Activated T-helper 2 cell treated with anti-CD3 and anti-CD28 coated beads, Interferon-gamma antibody, Interleukin-2, Interleukin-4, amounts not matched to agents 10 μg/mL and 5 μg/mL and 100 μg/mL, durations not matched to agents 14 hours and 24 hours and 36 hours (primary cell): ENCODE measurements around the gene SLC51B. TPM values are rescaled to one million over a fixed set of nuclear protein-coding genes. Genes with fewer than 3 reads are reported as not detected.

Experiments used
- DNase-seq: peaks from one replicate; pipeline ENCODE4 v3.0.0; 2021; ENCODE audit warnings: low spot score
- H3K27ac Mint-ChIP-seq: one replicate; pipeline ENCODE4 v1.8.0; 2021; ENCODE audit warnings: mixed read lengths
- H3K27me3 Mint-ChIP-seq: one replicate; pipeline ENCODE4 v1.8.0; 2021; ENCODE audit warnings: low read depth, mixed read lengths
- H3K36me3 Mint-ChIP-seq: one replicate; pipeline ENCODE4 v1.8.0; 2021; ENCODE audit warnings: low read depth, mixed read lengths
- H3K4me1 Mint-ChIP-seq: one replicate; pipeline ENCODE4 v1.8.0; 2021; ENCODE audit warnings: low read depth, mixed read lengths
- H3K4me3 Mint-ChIP-seq: one replicate; pipeline ENCODE4 v1.8.0; 2021; ENCODE audit warnings: low read depth, mild to moderate bottlenecking, moderate library complexity, mixed read lengths
- H3K9me3 Mint-ChIP-seq: one replicate; pipeline ENCODE4 v1.8.0; 2021; ENCODE audit warnings: mixed read lengths
- intact Hi-C: fragments of 100-400 bp; cut with micrococcal nuclease; formaldehyde crosslinking; loops from one replicate; pipeline ENCODE4 v1.15.1; 2023
- total RNA-seq: library from RNA; stranded (reverse); gene quantifications from 2 replicates; pipeline ENCODE4 v1.2.3, GENCODE V29; 2022

SLC51B gene
- total RNA-seq, 1 donor from 2014 or later = not detected

- H3K9me3 Mint-ChIP-seq = no peaks in the 10 kb centered on the region
- DNase-seq = no peak
- peaks cover 8% of the 10 kb centered on the region for H3K27me3 Mint-ChIP-seq
- intact Hi-C loops = loop anchor here (5.0 to 10.0 kb wide), 2 partner anchors 247 to 335 kb away; partner anchors contain the start of gene RNU5A-1
- peaks cover 14% of the 10 kb centered on the region for H3K4me1 Mint-ChIP-seq
- no peak overlapping the region for H3K4me3 Mint-ChIP-seq
- H3K36me3 Mint-ChIP-seq = no peaks in the 10 kb centered on the region
- H3K27ac Mint-ChIP-seq = no peak overlapping the region
Measured at GRCh38 chr15:65050270-65050669, 5.1 kb downstream of the SLC51B start.

GRCh38 chr15:65051266-65051665 lies 6.1 kb downstream of the SLC51B start:
- intact Hi-C loops = loop anchor here (5.0 to 10.0 kb wide), 2 partner anchors 246 to 334 kb away; partner anchors contain the start of gene RNU5A-1
- H3K9me3 Mint-ChIP-seq = no peaks in the 10 kb centered on the region
- peaks cover 8% of the 10 kb centered on the region for H3K27me3 Mint-ChIP-seq

DNA sequence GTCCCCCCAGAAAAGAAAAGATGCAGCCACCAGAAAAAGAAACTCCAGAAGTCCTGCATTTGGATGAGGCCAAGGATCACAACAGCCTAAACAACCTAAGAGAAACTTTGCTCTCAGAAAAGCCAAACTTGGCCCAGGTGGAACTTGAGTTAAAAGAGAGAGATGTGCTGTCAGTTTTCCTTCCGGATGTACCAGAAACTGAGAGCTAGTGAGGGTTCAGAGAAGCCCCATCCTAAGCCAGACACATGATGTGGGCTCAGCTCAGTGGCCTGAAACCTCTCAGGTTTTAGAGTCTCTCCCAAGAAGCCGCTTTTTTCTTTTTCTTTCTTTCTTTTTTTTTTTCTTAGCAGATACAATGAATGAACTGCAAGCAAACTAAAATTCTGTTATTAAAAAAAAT lies 7.8 kb downstream of the SLC51B start:
- Mint-ChIP-seq H3K27me3 (peaks cover 4% of the 10 kb centered on the region), H3K9me3 (no peaks in the 10 kb centered on the region), H3K4me1 (peaks cover 20% of the 10 kb centered on the region), H3K27ac (no peak overlapping the region), H3K36me3 (no peaks in the 10 kb centered on the region), H3K4me3 (no peak overlapping the region)
- DNase-seq = no peak
- intact Hi-C loops = loop anchor here (5.0 to 10.0 kb wide), 2 partner anchors 244 to 332 kb away; partner anchors contain the start of gene RNU5A-1

More at GRCh38 chr15:65051266-65051665, 6.1 kb downstream of the SLC51B start:
- H3K4me3 Mint-ChIP-seq = no peak overlapping the region
- H3K36me3 Mint-ChIP-seq = no peaks in the 10 kb centered on the region
- H3K4me1 Mint-ChIP-seq = peaks cover 20% of the 10 kb centered on the region
- no peak for DNase-seq
- no peak overlapping the region for H3K27ac Mint-ChIP-seq

DNA sequence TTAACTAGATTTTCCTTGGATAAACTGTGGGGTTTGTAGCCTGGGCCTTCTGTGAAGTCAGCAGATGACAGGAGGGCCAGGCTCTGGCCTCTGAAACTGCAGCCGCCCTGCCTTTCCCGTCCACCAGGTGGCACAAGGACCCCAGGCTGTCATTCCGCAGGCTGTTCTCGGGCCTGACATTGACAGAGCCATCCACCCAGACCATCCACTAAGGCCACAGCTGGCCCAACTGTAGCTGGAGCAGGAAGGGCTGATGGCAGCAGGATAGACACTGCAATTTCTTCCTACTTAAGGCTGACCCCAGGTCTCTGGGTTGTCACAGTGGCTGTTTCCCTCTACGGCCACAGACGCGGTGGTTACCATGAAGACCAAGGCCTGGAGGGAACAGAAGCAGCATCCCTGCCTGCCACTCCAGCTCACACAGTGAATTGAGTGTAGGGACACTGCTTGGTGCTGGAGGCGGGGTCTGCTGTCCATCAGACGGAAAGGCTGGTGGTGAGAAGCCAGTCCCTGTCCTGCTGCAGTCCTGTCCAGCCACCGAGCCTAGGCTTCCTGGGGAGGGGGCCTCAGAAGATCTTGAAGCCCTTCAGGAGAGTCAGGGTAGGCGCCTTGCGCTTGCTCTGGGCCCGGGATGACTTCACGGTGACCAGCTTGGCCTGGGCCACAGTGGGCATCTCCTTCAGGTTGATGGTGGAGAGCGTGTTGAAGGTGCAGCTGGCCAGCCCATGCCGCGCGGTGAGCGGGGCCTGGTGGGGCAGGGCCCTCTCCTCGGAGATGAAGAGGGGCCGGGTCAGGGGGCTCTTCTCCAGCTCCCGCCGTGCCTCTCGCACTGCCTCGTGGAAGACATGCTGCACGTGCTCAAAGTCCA lies 9.4 kb downstream of the SLC51B start:
- no peaks in the 10 kb centered on the region for H3K36me3 Mint-ChIP-seq
- intact Hi-C loops = loop anchor here (1.0 to 10.0 kb wide), 4 partner anchors 24 to 330 kb away; partner anchors contain the start of gene RNU5A-1
- peak; percentile 46 for DNase-seq
- no peak overlapping the region for H3K27ac Mint-ChIP-seq
- peaks cover 3% of the 10 kb centered on the region for H3K27me3 Mint-ChIP-seq
- H3K9me3 Mint-ChIP-seq = no peaks in the 10 kb centered on the region
- H3K4me1 Mint-ChIP-seq = peaks cover 14% of the 10 kb centered on the region
- no peak overlapping the region for H3K4me3 Mint-ChIP-seq

GRCh38 chr15:65055201-65055870 lies 10.1 kb downstream of the SLC51B start:
- Mint-ChIP-seq H3K27ac (no peak overlapping the region), H3K27me3 (peaks cover under 1% of the 10 kb centered on the region), H3K36me3 (no peaks in the 10 kb centered on the region), H3K4me1 (peaks cover 8% of the 10 kb centered on the region), H3K4me3 (no peak overlapping the region), H3K9me3 (no peaks in the 10 kb centered on the region)
- DNase-seq = no peak
- intact Hi-C loops = loop anchor here (1.0 to 10.0 kb wide), 2 partner anchors 46 to 329 kb away; no protein-coding TSS in a partner anchor

GRCh38 chr15:65056106-65056505 lies 10.9 kb downstream of the SLC51B start:
- H3K27me3 Mint-ChIP-seq = no peaks in the 10 kb centered on the region
- H3K27ac Mint-ChIP-seq = no peak overlapping the region
- intact Hi-C loops = loop anchor here (10.0 kb wide), 1 partner anchor 329 kb away; no protein-coding TSS in a partner anchor
- no peak overlapping the region for H3K4me3 Mint-ChIP-seq
- H3K4me1 Mint-ChIP-seq = peaks cover 7% of the 10 kb centered on the region
- no peak for DNase-seq
- no peaks in the 10 kb centered on the region for H3K36me3 Mint-ChIP-seq
- no peaks in the 10 kb centered on the region for H3K9me3 Mint-ChIP-seq

DNA sequence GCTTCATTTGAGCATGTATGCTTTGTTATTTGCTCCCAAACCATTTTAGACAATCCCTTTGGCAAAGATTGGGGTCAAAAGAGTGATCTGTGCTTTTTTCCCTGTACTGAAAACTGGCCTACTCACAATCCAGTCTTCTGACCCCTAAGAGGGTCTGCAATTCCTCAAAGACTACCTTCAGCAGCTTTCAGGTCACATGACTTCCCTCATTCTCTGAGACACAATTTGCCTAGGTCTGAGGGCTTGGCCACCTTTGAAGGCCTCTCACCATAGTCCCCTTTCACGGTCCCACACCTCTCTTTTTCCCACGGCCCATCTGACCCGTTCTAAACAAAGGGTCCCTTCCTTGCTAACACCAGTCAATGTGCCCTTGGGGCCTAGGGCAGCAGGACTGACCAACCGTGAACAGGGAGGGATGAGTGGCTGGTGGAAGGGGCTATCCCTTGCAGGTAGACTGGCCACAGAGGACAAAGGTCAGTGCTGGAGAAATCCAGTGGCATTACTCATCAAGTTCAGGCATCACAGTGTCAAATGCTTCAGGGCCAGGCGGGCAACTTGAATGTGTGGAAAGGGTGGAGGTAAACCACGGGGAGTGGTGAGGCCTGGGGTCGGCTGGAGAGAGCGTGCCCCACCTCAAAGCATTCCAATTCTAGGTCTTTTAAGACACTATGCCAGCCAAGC lies 11.8 kb downstream of the SLC51B start:
- peaks cover 7% of the 10 kb centered on the region for H3K4me1 Mint-ChIP-seq
- intact Hi-C loops = loop anchor here (10.0 kb wide), 1 partner anchor 328 kb away; no protein-coding TSS in a partner anchor
- no peaks in the 10 kb centered on the region for H3K9me3 Mint-ChIP-seq
- no peak overlapping the region for H3K27ac Mint-ChIP-seq
- H3K27me3 Mint-ChIP-seq = no peaks in the 10 kb centered on the region
- no peaks in the 10 kb centered on the region for H3K36me3 Mint-ChIP-seq
- H3K4me3 Mint-ChIP-seq = no peak overlapping the region
- DNase-seq = no peak

DNA sequence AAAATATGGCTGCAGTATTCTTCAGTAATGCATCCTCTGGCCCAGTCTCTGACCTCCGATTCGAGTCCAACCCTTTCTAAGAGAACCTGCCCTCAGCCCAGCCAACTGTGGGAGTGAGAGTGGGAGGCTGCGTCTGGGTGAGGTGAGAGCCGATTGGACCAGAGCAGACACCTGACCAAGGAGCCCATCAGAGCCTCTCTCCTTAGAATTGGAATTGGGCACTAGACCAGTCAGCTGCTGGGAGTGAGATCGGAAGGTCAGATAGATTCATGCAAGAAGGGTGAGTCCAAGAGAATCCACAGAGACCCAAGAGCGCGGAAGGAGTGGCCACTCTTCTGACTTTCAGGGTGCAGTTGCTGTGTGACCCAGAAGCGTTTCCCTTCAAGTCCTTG lies 12.4 kb downstream of the SLC51B start:
- no peak for DNase-seq
- Mint-ChIP-seq H3K4me1 (peaks cover 7% of the 10 kb centered on the region), H3K27ac (no peak overlapping the region), H3K36me3 (no peaks in the 10 kb centered on the region), H3K27me3 (no peaks in the 10 kb centered on the region), H3K4me3 (no peak overlapping the region), H3K9me3 (no peaks in the 10 kb centered on the region)
- intact Hi-C loops = loop anchor here (10.0 kb wide), 1 partner anchor 327 kb away; no protein-coding TSS in a partner anchor

- Mint-ChIP-seq H3K27me3 (peaks cover 5% of the 10 kb centered on the region), H3K9me3 (no peaks in the 10 kb centered on the region), H3K4me1 (peaks cover 7% of the 10 kb centered on the region), H3K27ac (no peak overlapping the region), H3K4me3 (no peak overlapping the region), H3K36me3 (no peaks in the 10 kb centered on the region)
- no peak for DNase-seq
- intact Hi-C loops = loop anchor here (10.0 kb wide), 1 partner anchor 326 kb away; no protein-coding TSS in a partner anchor
Measured at GRCh38 chr15:65058394-65059368, 13.5 kb downstream of the SLC51B start.

- intact Hi-C loops = loop anchor here (10.0 kb wide), 1 partner anchor 325 kb away; no protein-coding TSS in a partner anchor
- no peaks in the 10 kb centered on the region for H3K36me3 Mint-ChIP-seq
- no peak for DNase-seq
- H3K4me1 Mint-ChIP-seq = peaks cover 7% of the 10 kb centered on the region
- peaks cover 8% of the 10 kb centered on the region for H3K27me3 Mint-ChIP-seq
- H3K9me3 Mint-ChIP-seq = no peaks in the 10 kb centered on the region
- no peak overlapping the region for H3K4me3 Mint-ChIP-seq
- no peak overlapping the region for H3K27ac Mint-ChIP-seq
Measured at GRCh38 chr15:65059369-65059750, 14.2 kb downstream of the SLC51B start.

DNA sequence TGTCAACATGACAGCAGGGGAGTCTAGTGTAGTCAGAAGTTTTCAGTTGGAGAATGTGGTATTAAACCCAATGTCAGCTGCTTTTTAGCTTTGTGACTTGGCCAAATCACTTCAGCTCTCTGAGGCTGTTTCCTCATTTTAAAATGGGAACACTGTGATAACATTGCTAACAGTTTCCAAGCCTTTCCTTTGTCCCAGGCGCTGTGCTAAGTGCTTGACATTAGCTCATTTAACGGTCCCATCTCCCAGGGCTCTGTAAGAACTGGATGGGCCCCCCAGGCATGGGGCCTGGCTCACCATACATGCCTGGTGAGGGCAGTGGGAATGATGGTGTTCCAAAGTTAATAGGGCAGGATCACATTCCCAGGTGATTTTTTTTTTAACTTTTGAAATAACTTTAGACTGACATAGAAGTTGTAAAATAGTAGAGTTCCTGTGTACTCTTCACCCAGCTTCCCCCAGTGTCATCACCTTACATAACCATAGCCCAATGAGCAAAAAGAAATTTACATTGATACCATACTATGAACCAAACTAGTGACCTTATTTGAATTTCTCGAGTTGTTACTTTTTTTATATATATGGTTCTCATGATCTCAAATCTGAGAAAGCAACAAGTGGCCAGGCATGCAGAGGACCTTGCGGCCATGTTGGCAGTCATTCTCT lies 14.9 kb downstream of the SLC51B start:
- H3K4me1 Mint-ChIP-seq = peaks cover 7% of the 10 kb centered on the region
- peaks cover 10% of the 10 kb centered on the region for H3K27me3 Mint-ChIP-seq
- intact Hi-C loops = loop anchor here (10.0 kb wide), 1 partner anchor 325 kb away; no protein-coding TSS in a partner anchor
- DNase-seq = no peak
- H3K27ac Mint-ChIP-seq = no peak overlapping the region
- H3K9me3 Mint-ChIP-seq = no peaks in the 10 kb centered on the region
- H3K36me3 Mint-ChIP-seq = no peaks in the 10 kb centered on the region
- H3K4me3 Mint-ChIP-seq = no peak overlapping the region
